ENCODE data around the gene RTL5.

The RTL5 gene

DNA sequence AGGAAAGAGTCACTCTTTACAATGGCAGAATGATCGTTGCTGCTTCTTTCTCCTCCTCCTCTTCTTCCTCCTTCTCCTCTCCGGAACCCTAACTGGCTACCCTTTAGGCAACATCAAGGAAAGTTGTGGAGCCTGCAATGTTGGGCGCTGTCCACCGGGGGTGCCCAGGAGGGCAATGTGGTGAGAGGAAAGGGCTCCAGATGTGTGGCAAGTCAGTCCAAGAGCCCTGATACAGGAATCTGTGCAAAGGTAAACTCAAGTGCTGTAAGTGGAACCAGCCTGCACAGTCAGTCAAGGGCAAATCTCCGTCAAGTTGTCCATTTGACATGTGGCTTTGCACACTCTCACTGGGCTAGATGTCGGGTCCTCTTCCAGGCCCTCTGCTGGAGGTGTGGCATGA lies 2.8 kb downstream of the RTL5 start:
- peak in 1 of 2 experiments; percentile 5 for DNase-seq

- DNase-seq: no peak
Measured at GRCh38 chrX:72128183-72128834, 3.4 kb downstream of the RTL5 start.

GRCh38 chrX:72127332-72127731 lies 4.4 kb downstream of the RTL5 start:
- DNase-seq: no peak

- peak; percentile 78 to 81 for DNase-seq
Measured at GRCh38 chrX:72126539-72127140, 5.1 kb downstream of the RTL5 start.

DNA sequence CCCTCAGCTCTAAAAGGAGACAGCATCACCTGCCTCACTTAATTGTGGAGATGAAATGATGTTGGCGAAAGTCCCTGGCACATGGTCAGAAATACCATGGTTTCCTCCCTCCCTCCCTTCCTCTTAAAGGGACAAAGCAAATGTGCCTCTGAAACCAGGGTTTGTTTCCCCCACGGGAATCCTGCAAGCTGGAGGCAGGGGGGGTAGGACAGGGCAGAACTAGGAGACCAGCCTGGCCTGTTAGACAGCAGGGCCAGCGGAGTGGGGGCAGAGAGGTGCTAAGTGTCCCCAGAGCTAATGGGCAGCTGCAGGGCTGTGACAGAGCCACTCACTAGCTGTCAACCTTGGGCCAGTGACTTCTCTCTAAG lies 5.7 kb downstream of the RTL5 start:
- peak; percentile 25 to 74 for DNase-seq

DNA sequence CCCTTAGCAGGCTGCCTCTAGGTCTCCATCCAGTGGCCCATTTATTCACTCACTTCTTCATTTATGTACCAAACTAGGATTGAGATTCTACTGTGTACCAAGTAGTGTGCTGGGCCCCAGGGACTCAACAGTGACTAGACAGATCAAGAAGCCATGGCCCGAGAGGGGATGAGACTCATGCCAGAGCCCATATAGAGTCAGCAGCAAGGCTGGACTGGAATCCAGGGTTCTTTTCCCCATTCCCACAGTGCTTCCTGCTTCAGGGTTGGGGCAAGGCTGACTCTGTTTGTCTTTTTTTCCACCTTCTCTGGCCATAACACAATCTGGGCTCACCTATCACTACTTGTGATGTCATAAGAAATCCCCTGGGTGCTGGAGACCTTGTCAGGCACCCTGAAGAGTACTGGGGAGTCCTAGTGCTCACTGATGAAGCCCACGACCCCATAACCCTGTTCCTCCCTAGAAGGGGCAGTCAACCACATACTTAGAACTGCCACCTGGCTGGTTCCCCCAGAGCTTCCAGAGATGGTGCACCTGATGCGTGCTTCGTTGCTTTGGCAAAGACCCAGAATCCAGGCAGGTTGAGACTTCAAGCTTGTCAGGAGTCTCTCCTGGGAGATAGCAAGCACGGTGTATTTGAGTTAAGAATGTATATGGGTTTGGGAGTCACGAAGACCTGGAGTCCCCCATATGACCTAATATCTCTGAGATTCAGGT lies 6.2 kb downstream of the RTL5 start:
- no peak for DNase-seq

DNA sequence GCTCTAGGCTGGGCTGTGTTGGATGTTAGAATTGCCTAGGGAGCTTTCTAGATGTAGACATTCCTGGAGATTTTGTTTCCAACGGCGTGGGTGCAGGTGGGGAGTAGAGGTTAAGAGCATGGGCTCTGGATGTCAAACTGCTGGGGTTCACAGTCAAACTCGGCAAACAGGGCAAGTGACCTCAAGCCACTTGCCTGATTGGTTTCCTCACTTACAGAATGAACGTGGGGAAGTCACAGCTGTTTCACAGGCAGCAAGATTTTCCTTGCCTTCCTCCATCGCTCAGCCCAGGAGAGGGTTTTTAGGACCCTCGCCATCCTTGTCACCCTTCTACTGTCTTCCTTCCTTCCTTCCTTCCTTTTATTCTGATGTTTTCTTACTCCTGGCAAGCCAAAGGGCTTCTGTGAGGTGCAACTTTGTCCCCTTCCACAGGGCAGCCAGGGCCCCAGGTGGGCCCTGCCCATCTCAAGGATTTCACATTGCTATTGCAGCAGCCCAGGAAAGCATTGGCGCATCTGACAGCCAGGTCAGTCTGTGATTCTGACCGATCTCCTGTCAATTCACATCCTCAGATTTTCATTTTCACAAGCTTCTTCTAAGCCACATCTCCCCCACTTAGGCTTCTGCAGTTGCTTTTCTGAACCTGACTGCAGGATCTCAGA lies 7.0 kb downstream of the RTL5 start:
- DNase-seq: no peak

GRCh38 chrX:72123471-72124185 lies 8.1 kb downstream of the RTL5 start:
- no peak for DNase-seq

- no peak for DNase-seq
Measured at GRCh38 chrX:72122621-72123337, 8.9 kb downstream of the RTL5 start.

- no peak for DNase-seq
Measured at GRCh38 chrX:72121383-72121782, 10.3 kb downstream of the RTL5 start.

GRCh38 chrX:72120837-72121236 lies 10.9 kb downstream of the RTL5 start:
- DNase-seq: no peak

DNA sequence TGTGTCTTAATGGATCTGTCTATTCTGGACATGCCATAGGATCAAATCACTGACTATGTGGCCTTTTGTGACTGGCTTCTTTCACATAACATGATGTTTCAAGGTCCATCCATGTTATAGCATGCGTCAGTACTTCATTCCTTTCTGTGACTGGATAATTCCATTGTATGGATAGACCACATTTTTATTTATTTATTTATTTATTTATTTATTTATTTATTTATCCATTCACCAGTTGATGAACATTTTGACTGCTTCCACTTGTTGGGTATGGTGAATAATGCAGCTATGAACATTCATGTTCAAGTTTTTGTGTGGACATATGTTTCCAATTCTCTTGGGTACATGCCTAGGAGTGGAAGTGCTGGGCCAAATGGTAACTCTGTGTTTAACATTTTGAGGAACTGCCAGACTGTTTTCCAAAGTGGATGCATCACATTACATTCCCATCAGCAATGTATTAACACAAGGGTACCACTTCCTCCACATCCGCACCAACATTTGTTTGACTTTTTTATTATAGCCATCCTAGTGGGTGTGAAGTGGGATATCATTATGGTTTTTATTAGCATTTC lies 14.0 kb downstream of the RTL5 start:
- no peak for DNase-seq

DNA sequence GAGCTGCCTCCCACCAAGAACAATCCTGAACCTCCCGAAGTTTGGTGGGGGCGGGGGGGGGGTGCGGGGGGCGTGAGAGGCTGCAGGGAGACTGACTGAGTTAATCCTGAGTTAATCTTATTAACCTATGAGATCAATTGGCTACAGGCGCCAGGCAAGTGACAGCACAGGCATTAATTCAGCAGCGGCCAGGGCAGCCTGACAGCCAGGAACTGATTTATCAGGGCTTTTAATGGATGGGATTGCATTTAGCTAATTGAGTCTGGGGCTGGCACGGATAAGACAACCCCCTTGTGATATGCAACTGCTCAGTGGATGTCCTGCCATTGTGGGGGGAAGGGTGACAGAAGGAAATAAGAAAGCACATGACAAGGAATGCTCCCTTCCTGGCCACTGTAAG lies 16.3 kb downstream of the RTL5 start:
- DNase-seq: no peak

- DNase-seq: no peak
Measured at GRCh38 chrX:72114807-72115206, 16.9 kb downstream of the RTL5 start.

DNA sequence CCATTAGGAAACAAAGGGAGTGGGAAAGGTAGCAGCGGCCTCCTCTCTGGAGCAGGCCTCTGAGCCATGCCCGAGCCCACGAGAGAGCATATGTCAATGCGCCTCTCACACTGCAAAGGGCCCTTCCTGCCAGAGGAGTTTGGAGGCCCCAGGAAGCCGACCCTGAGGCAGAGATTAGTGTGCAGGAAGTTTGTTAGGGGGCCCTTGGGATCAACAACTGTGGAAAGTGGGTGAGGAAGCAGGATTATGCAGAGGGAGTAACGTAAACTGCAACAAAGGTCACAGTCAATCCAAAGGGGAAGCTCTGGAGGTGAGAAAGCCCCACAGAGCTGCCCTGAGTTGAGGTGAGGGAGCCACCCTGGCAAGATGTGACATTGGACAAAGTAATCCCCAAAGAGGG lies 17.4 kb downstream of the RTL5 start:
- no peak for DNase-seq

- DNase-seq: no peak
Measured at GRCh38 chrX:72113461-72113860, 18.3 kb downstream of the RTL5 start.

DNA sequence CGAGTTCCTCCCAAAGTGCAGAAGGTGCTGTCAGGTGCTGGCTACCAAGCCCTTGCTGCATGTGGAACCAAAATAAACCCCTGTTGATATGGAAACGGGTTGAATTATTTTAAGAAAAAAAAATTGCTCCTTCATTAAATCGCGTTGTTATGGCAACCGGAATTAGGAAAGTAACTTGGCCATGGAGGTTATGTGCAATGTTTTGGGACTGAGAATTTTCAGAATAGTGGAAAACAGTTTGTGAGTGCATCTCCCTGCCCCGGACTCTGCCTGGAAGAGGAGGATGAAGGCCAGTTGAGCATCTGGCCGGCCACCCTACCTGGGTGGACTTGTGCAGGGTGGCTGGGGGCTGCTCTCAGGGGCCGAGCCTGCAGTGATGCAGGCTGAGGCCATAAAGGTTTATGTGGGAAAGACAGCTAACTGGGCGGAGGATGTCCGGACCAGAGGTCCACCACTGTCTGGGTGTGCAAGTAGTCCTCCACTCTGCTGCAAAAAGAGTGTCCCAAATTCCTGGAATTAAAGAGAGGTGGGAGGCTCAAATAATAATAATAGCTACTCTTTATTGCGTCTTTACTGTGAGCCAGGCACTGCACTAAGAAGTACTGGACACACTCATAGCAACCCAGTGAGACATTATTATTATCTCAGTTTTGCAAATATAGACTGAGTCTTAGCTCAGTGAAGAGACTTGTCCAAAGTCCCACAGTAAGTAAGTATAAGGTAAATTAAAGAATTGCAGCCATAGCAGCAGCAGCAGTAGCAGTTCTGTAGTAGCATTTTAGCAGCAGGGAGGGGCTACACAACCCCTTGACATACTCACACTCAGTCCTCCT lies 20.6 kb downstream of the RTL5 start:
- DNase-seq: no peak

GRCh38 chrX:72110051-72110875 lies 21.5 kb downstream of the RTL5 start:
- DNase-seq: no peak

- DNase-seq: no peak
Measured at GRCh38 chrX:72108666-72109065, 23.0 kb downstream of the RTL5 start.
